Measurements from ENCODE around the gene ASB1. TPM values are rescaled to one million over a fixed set of nuclear protein-coding genes. Genes with fewer than 3 reads are reported as not detected.

Gene ASB1
- total RNA-seq, 1 experiment from 2014 or later = 46.0 TPM

DNA sequence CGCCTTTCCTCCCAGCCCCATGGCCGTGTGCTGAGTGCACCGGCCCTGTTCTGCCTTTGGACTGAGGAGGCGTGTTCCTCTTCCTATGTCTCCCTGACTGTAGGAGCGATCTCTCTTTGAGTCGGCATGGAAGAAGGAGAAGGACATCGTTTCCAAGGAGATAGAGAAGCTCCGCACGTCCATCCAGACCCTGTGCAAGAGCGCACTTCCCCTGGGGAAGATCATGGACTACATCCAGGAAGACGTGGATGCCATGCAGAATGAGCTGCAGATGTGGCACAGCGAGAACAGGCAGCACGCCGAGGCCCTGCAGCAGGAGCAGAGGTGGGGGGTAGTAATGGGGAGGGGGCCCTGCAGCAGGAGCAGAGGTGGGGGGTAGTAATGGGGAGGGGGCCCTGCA is 29.4 kb upstream of the ASB1 start:
- H3K4me1 Mint-ChIP-seq = peaks cover 0 to 11% of the 10 kb centered on the region in 2 experiments; a peak in 2 of 4 replicates
- H3K9me3 Mint-ChIP-seq = no peaks in the 10 kb centered on the region; a peak in 1 of 5 replicates
- no peak overlapping the region for H2BK12ac ChIP-seq (ENCODE audit: insufficient read length, low read depth, low read length)
- no peak overlapping the region for H3K18ac ChIP-seq (ENCODE audit: insufficient read length, low read depth, low read length)
- no peak overlapping the region for H4K91ac ChIP-seq (ENCODE audit: insufficient read length, low read depth, low read length)
- no peak overlapping the region for H3K23ac ChIP-seq (ENCODE audit: insufficient read length, low read depth, low read length)
- H2BK120ac ChIP-seq (ENCODE audit: low read depth, low read length, poor library complexity, severe bottlenecking) = no peak overlapping the region
- H4K8ac ChIP-seq (replicated peaks; ENCODE audit: insufficient read length, low read depth, low read length) = no peak overlapping the region
- DNase-seq = no peak
- no peak overlapping the region for H4K5ac ChIP-seq (ENCODE audit: insufficient read length, low read depth, low read length)
- no peaks in the 10 kb centered on the region for H3K79me1 ChIP-seq (ENCODE audit: insufficient read depth, low read depth, low read length, poor library complexity, severe bottlenecking)
- no peaks in the 10 kb centered on the region for H3K4me1 ChIP-seq (ENCODE audit: insufficient read depth, low read length)
- no peaks in the 10 kb centered on the region for H3K23me2 ChIP-seq (ENCODE audit: insufficient read length, low read depth, low read length, poor library complexity, severe bottlenecking)
- no peaks in the 10 kb centered on the region for H3K9me3 ChIP-seq (ENCODE audit: control insufficient read depth, low read depth, low read length)
- no peak for TF ChIP-seq CTCF (conservative IDR thresholded peaks at IDR 0.05)
- H3K36me3 Mint-ChIP-seq (ENCODE audit: insufficient read depth in 1 of 3, low read depth in 3 of 3) = peaks cover 0 to 4% (median 0%) of the 10 kb centered on the region in 3 experiments; a peak in 3 of 7 replicates
- no peaks in the 10 kb centered on the region for H3K27me3 ChIP-seq (ENCODE audit: insufficient read depth, low read length)
- H3K4me2 ChIP-seq (ENCODE audit: insufficient read depth, insufficient read length, low read length) = no peak overlapping the region
- no peaks in the 10 kb centered on the region for H4K20me1 ChIP-seq (ENCODE audit: control insufficient read depth, insufficient read depth, insufficient read length)
- no peak overlapping the region for H2AFZ ChIP-seq (ENCODE audit: low read length)
- H3K56ac ChIP-seq (ENCODE audit: insufficient read length, low read depth, low read length) = no peak overlapping the region
- H2AK5ac ChIP-seq (ENCODE audit: insufficient read length, low read length) = no peak overlapping the region
- no peaks in the 10 kb centered on the region for H3K27me3 Mint-ChIP-seq (ENCODE audit: low read depth)
- WGBS (ENCODE audit: extremely low coverage, insufficient read length, low lambda C conversion rate) = no CpG with 5 or more reads among the region's 14 CpGs
- H3T11ph ChIP-seq (ENCODE audit: low read length) = no peak overlapping the region
- H3K9ac ChIP-seq (ENCODE audit: extremely low read depth, insufficient read length, low read length) = no peak overlapping the region
- H2BK20ac ChIP-seq (ENCODE audit: low read depth, low read length, poor library complexity, severe bottlenecking) = no peak overlapping the region
- H3K4ac ChIP-seq (ENCODE audit: low read depth, low read length) = no peak overlapping the region
- no peaks in the 10 kb centered on the region for H3K79me2 ChIP-seq (ENCODE audit: insufficient read depth, low read length)
- H3K27ac Mint-ChIP-seq = peak overlapping the region in 2 of 3 experiments; percentile 17 to 56; a peak in 1 of 7 replicates
- H2BK15ac ChIP-seq (ENCODE audit: low read depth, low read length) = no peak overlapping the region
- H3K14ac ChIP-seq (ENCODE audit: insufficient read depth, low read length) = no peak overlapping the region
- H2BK5ac ChIP-seq (ENCODE audit: insufficient read length, low read length) = no peak overlapping the region
- no peak overlapping the region for H3K27ac ChIP-seq (ENCODE audit: insufficient read length, low read depth, low read length)
- no peak overlapping the region; a peak in 1 of 5 replicates for H3K4me3 Mint-ChIP-seq
